Midbrain (tissue), 1 donor: ENCODE data around the gene DNAH17.
A peak's percentile ranks its signal among the peaks of the same experiment; 100 is the strongest.
"Not testable (repeated sequence)": the region's sequence is repeated elsewhere in the genome, so short reads cannot be mapped to it uniquely, and the experiment has no call there.

ENCODE experiments used
- DNase-seq: peaks from one replicate; lab custom pipeline; 2025; lab: John Stamatoyannopoulos, UW

The DNAH17 gene

GRCh38 chr17:78523934-78524655, 53.1 kb downstream of the DNAH17 start:
- DNase-seq = no peak

- no peak for DNase-seq
Measured at GRCh38 chr17:78522031-78522809, 55.0 kb downstream of the DNAH17 start.

- no peak for DNase-seq
Measured at GRCh38 chr17:78517421-78517820, 59.8 kb downstream of the DNAH17 start.

- DNase-seq = no peak
Measured at GRCh38 chr17:78515480-78515879, 61.7 kb downstream of the DNAH17 start.

GRCh38 chr17:78514521-78514920, 62.7 kb downstream of the DNAH17 start:
- DNase-seq = no peak

- no peak for DNase-seq
Measured at GRCh38 chr17:78512976-78513375, 64.2 kb downstream of the DNAH17 start.

GRCh38 chr17:78510141-78511075, 66.8 kb downstream of the DNAH17 start:
- no peak for DNase-seq

- DNase-seq = no peak
Measured at GRCh38 chr17:78507526-78507925, 69.7 kb downstream of the DNAH17 start.

- no peak for DNase-seq
Measured at GRCh38 chr17:78506454-78507309, 70.5 kb downstream of the DNAH17 start.

GRCh38 chr17:78504156-78504925, 72.9 kb downstream of the DNAH17 start:
- DNase-seq = no peak

GRCh38 chr17:78503388-78503787, 73.8 kb downstream of the DNAH17 start:
- DNase-seq = not testable (repeated sequence)

GRCh38 chr17:78502611-78503148, 74.5 kb downstream of the DNAH17 start:
- DNase-seq = no peak

GRCh38 chr17:78501241-78502036, 75.8 kb downstream of the DNAH17 start:
- no peak for DNase-seq

GRCh38 chr17:78500806-78501205, 76.4 kb downstream of the DNAH17 start:
- no peak for DNase-seq

- no peak for DNase-seq
Measured at GRCh38 chr17:78499715-78500540, 77.3 kb downstream of the DNAH17 start.

GRCh38 chr17:78498848-78499247, 78.3 kb downstream of the DNAH17 start:
- DNase-seq = no peak

GRCh38 chr17:78497115-78497540, 80.1 kb downstream of the DNAH17 start:
- peak; percentile 84 for DNase-seq

GRCh38 chr17:78496311-78496710, 80.9 kb downstream of the DNAH17 start:
- peak; percentile 17 for DNase-seq
